MCF 10A (cell line): ENCODE data around the gene STAG1. TPM values are rescaled to one million over a fixed set of nuclear protein-coding genes. Genes with fewer than 3 reads are reported as not detected.

Experiments
- BruUV-seq: library from RNA; stranded (reverse); fragments of 400-500 nt; replicated peaks from 2 replicates; lab custom pipeline; 2021; lab: Mats Ljungman, UMichigan
- CTCF ChIA-PET: fragments of 300-600 bp; sonication (Branson Sonifier 250); formaldehyde crosslinking; extraction: SDS; loops from one replicate; lab custom pipeline; 2021; ENCODE audit warnings: antibody characterized with exemption, inconsistent platforms; lab: Yijun Ruan, JAX
- POLR2A ChIA-PET: fragments of 300-600, 350-650 bp; sonication (Branson Sonifier 250); formaldehyde crosslinking; extraction: SDS; loops from one replicate; lab custom pipeline; 2020; ENCODE audit warnings: antibody characterized with exemption, inconsistent platforms; lab: Yijun Ruan, JAX
- DNase-seq: peaks from one replicate; pipeline ENCODE4 v3.0.0-alpha.2; 2018; ENCODE audit not compliant: unreplicated experiment
- H3K27ac Mint-ChIP-seq: one replicate; pipeline ENCODE4 v1.8.0; 2022; ENCODE audit warnings: mild to moderate bottlenecking, low read depth, mixed read lengths; ENCODE audit not compliant: unreplicated experiment
- H3K27me3 Mint-ChIP-seq: one replicate; pipeline ENCODE4 v1.8.0; 2022; ENCODE audit warnings: mixed read lengths; ENCODE audit not compliant: insufficient read depth, unreplicated experiment
- H3K36me3 Mint-ChIP-seq: one replicate; pipeline ENCODE4 v1.8.0; 2022; ENCODE audit warnings: mild to moderate bottlenecking, moderate library complexity, mixed read lengths; ENCODE audit not compliant: insufficient read depth, unreplicated experiment
- H3K4me1 Mint-ChIP-seq: one replicate; pipeline ENCODE4 v1.8.0; 2022; ENCODE audit warnings: mixed read lengths; ENCODE audit not compliant: insufficient read depth, unreplicated experiment
- H3K4me3 Mint-ChIP-seq: one replicate; pipeline ENCODE4 v1.8.0; 2022; ENCODE audit warnings: mild to moderate bottlenecking, moderate library complexity, mixed read lengths; ENCODE audit not compliant: unreplicated experiment
- H3K9me3 Mint-ChIP-seq: one replicate; pipeline ENCODE4 v1.8.0; 2022; ENCODE audit warnings: mixed read lengths; ENCODE audit not compliant: unreplicated experiment
- CTCF ChIP-seq: fragments of 200-600 bp; IDR thresholded peaks from one replicate; pipeline ENCODE4 v1.8.0; 2022; ENCODE audit warnings: antibody characterized with exemption, mild to moderate bottlenecking; ENCODE audit not compliant: unreplicated experiment
- intact Hi-C: fragments of 100-400 bp; cut with micrococcal nuclease; formaldehyde crosslinking; loops from 2 replicates; pipeline ENCODE4 v1.14.1; 2022
- total RNA-seq: library from RNA; stranded (reverse); gene quantifications from 2 replicates; pipeline ENCODE4 v1.2.3, GENCODE V29; 2022

Gene STAG1
- total RNA-seq, 1 experiment from 2014 or later: 34.3 TPM

- Mint-ChIP-seq H3K27ac (no peak overlapping the region), H3K27me3 (no peaks in the 10 kb centered on the region), H3K9me3 (peaks cover 9% of the 10 kb centered on the region), H3K36me3 (peaks cover 8% of the 10 kb centered on the region), H3K4me3 (no peak overlapping the region), H3K4me1 (peaks cover 29% of the 10 kb centered on the region)
- DNase-seq: no peak
- POLR2A ChIA-PET: interaction anchor here (1.7 kb wide), 1 partner anchor 205 kb away, joined by 7 read pairs; the partner anchor contains the start of gene STAG1
- no TSS peak for BruUV-seq
- CTCF ChIA-PET: interaction anchor here (0.6 to 1.5 kb wide), 4 partner anchors 15 to 205 kb away, joined by 3 to 6 read pairs (median 3); no protein-coding TSS in a partner anchor
- no peak for TF ChIP-seq CTCF
- intact Hi-C loops: loop anchor here (5.0 to 10.0 kb wide), 2 partner anchors 468 to 470 kb away; no protein-coding TSS in a partner anchor
Measured at GRCh38 chr3:136547293-136547692, 204.9 kb downstream of the STAG1 start.

GRCh38 chr3:136546720-136547119 lies 205.5 kb downstream of the STAG1 start:
- no peak overlapping the region for H3K27ac Mint-ChIP-seq
- no TSS peak for BruUV-seq
- intact Hi-C loops: loop anchor here (5.0 to 10.0 kb wide), 2 partner anchors 468 to 469 kb away; no protein-coding TSS in a partner anchor
- TF ChIP-seq CTCF: no peak
- H3K4me1 Mint-ChIP-seq: peaks cover 29% of the 10 kb centered on the region
- peaks cover 9% of the 10 kb centered on the region for H3K9me3 Mint-ChIP-seq
- no peak overlapping the region for H3K4me3 Mint-ChIP-seq
- POLR2A ChIA-PET: interaction anchor here (1.7 kb wide), 1 partner anchor 206 kb away, joined by 7 read pairs; the partner anchor contains the start of gene STAG1
- no peak for DNase-seq
- H3K36me3 Mint-ChIP-seq: peaks cover 8% of the 10 kb centered on the region
- no peaks in the 10 kb centered on the region for H3K27me3 Mint-ChIP-seq
- CTCF ChIA-PET: interaction anchor here (0.6 kb wide), 1 partner anchor 324 kb away, joined by 3 read pairs; no protein-coding TSS in a partner anchor

- Mint-ChIP-seq H3K27ac (no peak overlapping the region), H3K27me3 (no peaks in the 10 kb centered on the region), H3K36me3 (peaks cover 8% of the 10 kb centered on the region), H3K4me3 (no peak overlapping the region), H3K4me1 (peaks cover 29% of the 10 kb centered on the region), H3K9me3 (peaks cover 9% of the 10 kb centered on the region)
- ChIA-PET POLR2A (interaction anchor here (0.6 kb wide), 1 partner anchor 31 kb away, joined by 3 read pairs; no protein-coding TSS in a partner anchor), CTCF (interaction anchor here (0.9 to 3.6 kb wide), 5 partner anchors 9 to 444 kb away, joined by 3 to 20 read pairs (median 5); partner anchors contain the start of gene STAG1)
- no TSS peak for BruUV-seq
- peak; percentile 28 for TF ChIP-seq CTCF
- intact Hi-C loops: loop anchor here (1.0 to 10.0 kb wide), 4 partner anchors 155 to 469 kb away; partner anchors contain the start of gene STAG1
- peak; percentile 20 for DNase-seq
Measured at GRCh38 chr3:136545664-136546268, 206.4 kb downstream of the STAG1 start.

GRCh38 chr3:136544532-136544931 lies 207.6 kb downstream of the STAG1 start:
- Mint-ChIP-seq H3K27me3 (no peaks in the 10 kb centered on the region), H3K27ac (no peak overlapping the region), H3K9me3 (peaks cover 9% of the 10 kb centered on the region), H3K4me3 (no peak overlapping the region), H3K36me3 (peaks cover 8% of the 10 kb centered on the region), H3K4me1 (peaks cover 29% of the 10 kb centered on the region)
- no peak for TF ChIP-seq CTCF
- DNase-seq: peak; percentile 48
- ChIA-PET POLR2A (interaction anchor here (0.6 to 2.6 kb wide), 4 partner anchors 200 to 318 kb away, joined by 3 to 10 read pairs (median 4); partner anchors contain the start of gene STAG1), CTCF (interaction anchor here (0.5 to 3.6 kb wide), 5 partner anchors 51 to 229 kb away, joined by 3 to 20 read pairs (median 3); partner anchors contain the start of gene STAG1)
- no TSS peak for BruUV-seq
- intact Hi-C loops: loop anchor here (2.0 to 10.0 kb wide), 2 partner anchors 154 to 470 kb away; no protein-coding TSS in a partner anchor
